ENCODE measurements around the gene MOGAT2. TPM values are rescaled to one million over a fixed set of nuclear protein-coding genes. Genes with fewer than 3 reads are reported as not detected.

The MOGAT2 gene
- total RNA-seq, 1 experiment from 2014 or later, result 0.08 TPM

GRCh38 chr11:75771646-75772410, 54.2 kb downstream of the MOGAT2 start:
- TF ChIP-seq TCF7L2 (IDR thresholded peaks at IDR 0.05; ENCODE audit: low read depth, low read length) (no peak), SIN3A (IDR thresholded peaks at IDR 0.05; ENCODE audit: borderline replicate concordance, insufficient read depth, low read depth, low read length) (no peak), POLR2AphosphoS5 (IDR thresholded peaks at IDR 0.05; ENCODE audit: low read depth, low read length) (no peak)
- TF ChIP-seq, protein P1, sequence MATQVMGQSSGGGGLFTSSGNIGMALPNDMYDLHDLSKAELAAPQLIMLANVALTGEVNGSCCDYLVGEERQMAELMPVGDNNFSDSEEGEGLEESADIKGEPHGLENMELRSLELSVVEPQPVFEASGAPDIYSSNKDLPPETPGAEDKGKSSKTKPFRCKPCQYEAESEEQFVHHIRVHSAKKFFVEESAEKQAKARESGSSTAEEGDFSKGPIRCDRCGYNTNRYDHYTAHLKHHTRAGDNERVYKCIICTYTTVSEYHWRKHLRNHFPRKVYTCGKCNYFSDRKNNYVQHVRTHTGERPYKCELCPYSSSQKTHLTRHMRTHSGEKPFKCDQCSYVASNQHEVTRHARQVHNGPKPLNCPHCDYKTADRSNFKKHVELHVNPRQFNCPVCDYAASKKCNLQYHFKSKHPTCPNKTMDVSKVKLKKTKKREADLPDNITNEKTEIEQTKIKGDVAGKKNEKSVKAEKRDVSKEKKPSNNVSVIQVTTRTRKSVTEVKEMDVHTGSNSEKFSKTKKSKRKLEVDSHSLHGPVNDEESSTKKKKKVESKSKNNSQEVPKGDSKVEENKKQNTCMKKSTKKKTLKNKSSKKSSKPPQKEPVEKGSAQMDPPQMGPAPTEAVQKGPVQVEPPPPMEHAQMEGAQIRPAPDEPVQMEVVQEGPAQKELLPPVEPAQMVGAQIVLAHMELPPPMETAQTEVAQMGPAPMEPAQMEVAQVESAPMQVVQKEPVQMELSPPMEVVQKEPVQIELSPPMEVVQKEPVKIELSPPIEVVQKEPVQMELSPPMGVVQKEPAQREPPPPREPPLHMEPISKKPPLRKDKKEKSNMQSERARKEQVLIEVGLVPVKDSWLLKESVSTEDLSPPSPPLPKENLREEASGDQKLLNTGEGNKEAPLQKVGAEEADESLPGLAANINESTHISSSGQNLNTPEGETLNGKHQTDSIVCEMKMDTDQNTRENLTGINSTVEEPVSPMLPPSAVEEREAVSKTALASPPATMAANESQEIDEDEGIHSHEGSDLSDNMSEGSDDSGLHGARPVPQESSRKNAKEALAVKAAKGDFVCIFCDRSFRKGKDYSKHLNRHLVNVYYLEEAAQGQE (IDR thresholded peaks at IDR 0.05; ENCODE audit: insufficient read depth in 1 of 2, low read depth in 2 of 2, low read length in 1 of 2), result no peak
- TF ChIP-seq, protein P2, sequence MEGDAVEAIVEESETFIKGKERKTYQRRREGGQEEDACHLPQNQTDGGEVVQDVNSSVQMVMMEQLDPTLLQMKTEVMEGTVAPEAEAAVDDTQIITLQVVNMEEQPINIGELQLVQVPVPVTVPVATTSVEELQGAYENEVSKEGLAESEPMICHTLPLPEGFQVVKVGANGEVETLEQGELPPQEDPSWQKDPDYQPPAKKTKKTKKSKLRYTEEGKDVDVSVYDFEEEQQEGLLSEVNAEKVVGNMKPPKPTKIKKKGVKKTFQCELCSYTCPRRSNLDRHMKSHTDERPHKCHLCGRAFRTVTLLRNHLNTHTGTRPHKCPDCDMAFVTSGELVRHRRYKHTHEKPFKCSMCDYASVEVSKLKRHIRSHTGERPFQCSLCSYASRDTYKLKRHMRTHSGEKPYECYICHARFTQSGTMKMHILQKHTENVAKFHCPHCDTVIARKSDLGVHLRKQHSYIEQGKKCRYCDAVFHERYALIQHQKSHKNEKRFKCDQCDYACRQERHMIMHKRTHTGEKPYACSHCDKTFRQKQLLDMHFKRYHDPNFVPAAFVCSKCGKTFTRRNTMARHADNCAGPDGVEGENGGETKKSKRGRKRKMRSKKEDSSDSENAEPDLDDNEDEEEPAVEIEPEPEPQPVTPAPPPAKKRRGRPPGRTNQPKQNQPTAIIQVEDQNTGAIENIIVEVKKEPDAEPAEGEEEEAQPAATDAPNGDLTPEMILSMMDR (IDR thresholded peaks at IDR 0.05), result no peak
- Histone ChIP-seq H3K27ac (ENCODE audit: low read length) (no peak overlapping the region), H3K4me3 (ENCODE audit: low read depth in 2 of 2, low read length in 2 of 2) (no peak overlapping the region), H3K4me1 (ENCODE audit: control insufficient read depth, insufficient read depth, low read length) (peaks cover 11% of the 10 kb centered on the region; the same call in 1 of the 2 replicates), H3K27me3 (ENCODE audit: control insufficient read depth, insufficient read depth, low read length) (no peaks in the 10 kb centered on the region), H3K9me3 (ENCODE audit: control insufficient read depth, insufficient read depth, low read depth, low read length) (no peaks in the 10 kb centered on the region), H3K36me3 (ENCODE audit: control insufficient read depth, insufficient read depth, low read length) (no peaks in the 10 kb centered on the region)
- DNase-seq (ENCODE audit: low read depth, low spot score), result no peak
- POLR2A ChIA-PET, result no interaction called here
- intact Hi-C loops (cut with micrococcal nuclease; ENCODE audit: unreplicated experiment) (no loop called here), in situ Hi-C loops (cut with HindIII; ENCODE audit: low pct_unique_long_range_greater_than_20kb, low sequenced_read_pairs) (no loop called here)
- no peak for ATAC-seq
- no TSS peak for BruUV-seq (replicated peaks)
- CTCF ChIA-PET, result no interaction called here

GRCh38 chr11:75773595-75774353, 56.1 kb downstream of the MOGAT2 start:
- in situ Hi-C loops (cut with HindIII; ENCODE audit: low pct_unique_long_range_greater_than_20kb, low sequenced_read_pairs), result no loop called here
- ChIA-PET CTCF (interaction anchor here (0.6 kb wide), 1 partner anchor 56 kb away, joined by 3 read pairs; no protein-coding TSS in a partner anchor), POLR2A (no interaction called here)
- TF ChIP-seq, protein P1 (IDR thresholded peaks at IDR 0.05; ENCODE audit: insufficient read depth in 1 of 2, low read depth in 2 of 2, low read length in 1 of 2), result no peak
- Histone ChIP-seq H3K4me1 (ENCODE audit: control insufficient read depth, insufficient read depth, low read length) (peaks cover 8% of the 10 kb centered on the region; the same call in 1 of the 2 replicates), H3K27me3 (ENCODE audit: control insufficient read depth, insufficient read depth, low read length) (no peaks in the 10 kb centered on the region), H3K36me3 (ENCODE audit: control insufficient read depth, insufficient read depth, low read length) (no peaks in the 10 kb centered on the region), H3K27ac (ENCODE audit: low read length) (no peak overlapping the region), H3K4me3 (ENCODE audit: low read depth in 2 of 2, low read length in 2 of 2) (no peak overlapping the region), H3K9me3 (ENCODE audit: control insufficient read depth, insufficient read depth, low read depth, low read length) (no peaks in the 10 kb centered on the region)
- intact Hi-C loops (cut with micrococcal nuclease; ENCODE audit: unreplicated experiment), result no loop called here
- no peak for ATAC-seq
- no TSS peak for BruUV-seq (replicated peaks)
- DNase-seq (ENCODE audit: low read depth, low spot score), result no peak

Measured in Panc1 (cell line).